OCI-LY7 (cell line): ENCODE results near the gene ATP8B2.

ENCODE experiments used
- EZH2phosphoT487 ChIP-seq: fragments of 200-600 bp; sonication (generic); IDR thresholded peaks from 2 replicates; pipeline ENCODE4 v1.6.1; 2018; ENCODE audit warnings: low read depth, borderline replicate concordance, mild to moderate bottlenecking, mixed run types, antibody characterized with exemption, low read length, moderate library complexity, mixed read lengths
- TF ChIP-seq, protein P1 (sequence below): fragments of 200-600 bp; sonication (generic); conservative IDR thresholded peaks from 2 replicates; pipeline ENCODE4 v1.5.1; 2014; ENCODE audit warnings: mild to moderate bottlenecking, antibody characterized with exemption, low read length, moderate library complexity, mixed read lengths

DNA sequence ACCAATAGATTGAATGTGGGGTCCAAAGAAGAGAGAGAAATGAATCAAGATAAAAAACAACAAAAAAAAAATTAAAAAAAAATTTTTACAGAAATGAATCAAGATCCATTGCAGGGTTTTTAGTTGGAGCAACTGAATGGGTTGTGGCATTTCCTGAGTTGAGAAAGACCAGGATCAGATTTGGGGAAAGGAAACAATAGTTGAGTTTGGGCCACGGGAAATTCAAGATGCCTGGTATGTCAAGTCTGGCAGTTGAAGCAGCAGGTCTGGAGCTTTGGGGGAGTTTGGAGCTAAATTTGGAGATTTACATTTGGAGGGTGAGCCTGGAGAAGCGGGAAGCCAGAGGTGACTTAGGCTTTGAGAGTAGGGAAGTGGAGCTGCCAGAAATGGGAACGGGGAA is 22.6 kb downstream of the ATP8B2 start:
- TF ChIP-seq, protein P1, sequence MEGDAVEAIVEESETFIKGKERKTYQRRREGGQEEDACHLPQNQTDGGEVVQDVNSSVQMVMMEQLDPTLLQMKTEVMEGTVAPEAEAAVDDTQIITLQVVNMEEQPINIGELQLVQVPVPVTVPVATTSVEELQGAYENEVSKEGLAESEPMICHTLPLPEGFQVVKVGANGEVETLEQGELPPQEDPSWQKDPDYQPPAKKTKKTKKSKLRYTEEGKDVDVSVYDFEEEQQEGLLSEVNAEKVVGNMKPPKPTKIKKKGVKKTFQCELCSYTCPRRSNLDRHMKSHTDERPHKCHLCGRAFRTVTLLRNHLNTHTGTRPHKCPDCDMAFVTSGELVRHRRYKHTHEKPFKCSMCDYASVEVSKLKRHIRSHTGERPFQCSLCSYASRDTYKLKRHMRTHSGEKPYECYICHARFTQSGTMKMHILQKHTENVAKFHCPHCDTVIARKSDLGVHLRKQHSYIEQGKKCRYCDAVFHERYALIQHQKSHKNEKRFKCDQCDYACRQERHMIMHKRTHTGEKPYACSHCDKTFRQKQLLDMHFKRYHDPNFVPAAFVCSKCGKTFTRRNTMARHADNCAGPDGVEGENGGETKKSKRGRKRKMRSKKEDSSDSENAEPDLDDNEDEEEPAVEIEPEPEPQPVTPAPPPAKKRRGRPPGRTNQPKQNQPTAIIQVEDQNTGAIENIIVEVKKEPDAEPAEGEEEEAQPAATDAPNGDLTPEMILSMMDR: no peak
- TF ChIP-seq EZH2phosphoT487: no peak
